HepG2 (cell line): ENCODE measurements around the gene ZNF230. TPM values are rescaled to one million over a fixed set of nuclear protein-coding genes. Genes with fewer than 3 reads are reported as not detected.

Source experiments
- ATAC-seq: fragments of 200-7000 bp; cut with Tn5 transposase; 3 replicates; pipeline ENCODE4 v1.9.1; 2020; ENCODE audit warnings: mild to moderate bottlenecking, moderate library complexity
- BruUV-seq: library from RNA; stranded (reverse); fragments of 400-500 nt; replicated peaks from 2 replicates; lab custom pipeline; 2021; lab: Mats Ljungman, UMichigan
- CTCF ChIA-PET: fragments of 300-600 bp; formaldehyde crosslinking; extraction: SDS; loops from one replicate; lab custom pipeline; 2021; ENCODE audit warnings: low total read pairs, inconsistent platforms, low intra/inter-chr PET ratio; lab: Yijun Ruan, JAX
- POLR2A ChIA-PET: fragments of 350-600 bp; sonication (Branson Sonifier 250); formaldehyde crosslinking; loops from one replicate; lab custom pipeline; 2020; ENCODE audit warnings: antibody characterized with exemption, inconsistent platforms; lab: Yijun Ruan, JAX
- DNase-seq: peaks from one replicate; pipeline ENCODE4 v3.0.0-alpha.2; 2015; ENCODE audit warnings: low spot score
- FAIRE-seq: peaks from 3 replicates; lab custom pipeline; 2011; peaks lifted over from hg19 to GRCh38; lab: Jason Lieb, UNC
- H2AFZ ChIP-seq: one replicate; pipeline ENCODE4 v1.6.1; 2011; ENCODE audit warnings: low read length, inconsistent platforms
- H3K27ac ChIP-seq: fragments of 300-600 bp; 3 replicates; pipeline ENCODE4 v1.8.0; 2011; ENCODE audit warnings: mixed run types, mild to moderate bottlenecking, mixed read lengths, low read length, inconsistent platforms; ENCODE audit not compliant: insufficient read depth; ENCODE audit errors: extremely low read length
- H3K27me3 ChIP-seq, 2 experiments: fragments of 200-600 bp in 1 of 2; 2 replicates in 1 of 2; 3 replicates in 1 of 2; pipeline versions ENCODE4 v1.6.0 to v1.8.0; 2011; ENCODE audit warnings: low read length in 2 of 2, mild to moderate bottlenecking in 2 of 2, moderate library complexity in 2 of 2, inconsistent platforms in 1 of 2; ENCODE audit not compliant: insufficient read depth in 2 of 2, control insufficient read depth in 1 of 2
- H3K36me3 ChIP-seq, 2 experiments: fragments of 200-600 bp in 1 of 2; replicated peaks in 1 of 2; 2 replicates in 1 of 2; 3 replicates in 1 of 2; pipeline versions ENCODE4 v1.5.1 to v1.8.0; 2011; ENCODE audit warnings: low read length in 2 of 2, inconsistent platforms in 1 of 2; ENCODE audit not compliant: insufficient read depth in 2 of 2, control insufficient read depth in 1 of 2
- H3K4me1 ChIP-seq: 2 replicates; pipeline ENCODE4 v1.5.1; 2012; ENCODE audit warnings: low read length, inconsistent platforms; ENCODE audit not compliant: insufficient read depth
- H3K4me2 ChIP-seq: 2 replicates; pipeline ENCODE4 v1.6.0; 2011; ENCODE audit warnings: low read depth, low read length, inconsistent platforms
- H3K4me3 ChIP-seq, 3 experiments: fragments of 200-600 bp in 1 of 3; sonication (generic), shearing (Covaris generic) in 1 of 3; replicated peaks in 1 of 3; 2 replicates each; pipeline ENCODE4 v1.5.1; 2011 to 2016; ENCODE audit warnings: low read length in 3 of 3, inconsistent platforms in 2 of 3, low read depth in 2 of 3, mild to moderate bottlenecking in 2 of 3, control low read depth in 1 of 3, mixed read lengths in 1 of 3; ENCODE audit not compliant: insufficient read depth in 1 of 3
- H3K79me2 ChIP-seq: one replicate; pipeline ENCODE4 v1.6.1; 2011; ENCODE audit warnings: low read length, inconsistent platforms; ENCODE audit not compliant: insufficient read depth
- H3K9ac ChIP-seq: 2 replicates; pipeline ENCODE4 v1.6.0; 2011; ENCODE audit warnings: mild to moderate bottlenecking, low read depth, low read length, inconsistent platforms; ENCODE audit not compliant: insufficient read depth
- H3K9me3 ChIP-seq: 2 replicates; pipeline ENCODE4 v1.5.1; 2012; ENCODE audit warnings: mild to moderate bottlenecking, low read length
- H4K20me1 ChIP-seq: 2 replicates; pipeline ENCODE4 v1.6.0; 2011; ENCODE audit warnings: inconsistent platforms, mild to moderate bottlenecking, low read length, moderate library complexity; ENCODE audit not compliant: insufficient read depth
- ARNT ChIP-seq: fragments of 450-650 bp; IDR thresholded peaks from 2 replicates; pipeline ENCODE4 v1.6.1; 2017
- CBX5 ChIP-seq: sonication (generic); formaldehyde crosslinking; IDR thresholded peaks from 2 replicates; pipeline ENCODE4 v1.4.0; 2020; ENCODE audit warnings: missing genetic modification reagents, borderline replicate concordance
- DNMT1 ChIP-seq: sonication (generic); formaldehyde crosslinking; IDR thresholded peaks from 2 replicates; pipeline ENCODE4 v1.5.1; 2020; ENCODE audit warnings: mild to moderate bottlenecking, missing genetic modification reagents
- ETV6 ChIP-seq: sonication (generic); formaldehyde crosslinking; conservative IDR thresholded peaks from 2 replicates; pipeline ENCODE4 v1.4.0; 2020; ENCODE audit warnings: missing genetic modification reagents
- FLYWCH1 ChIP-seq: sonication (generic); formaldehyde crosslinking; IDR thresholded peaks from 2 replicates; pipeline ENCODE4 v1.8.1; 2023; ENCODE audit warnings: mild to moderate bottlenecking, missing genetic modification reagents
- GATAD1 ChIP-seq: IDR thresholded peaks from 2 replicates; pipeline ENCODE4 v1.6.1; 2016; ENCODE audit warnings: missing genetic modification reagents, missing compliant biosample characterization
- MNT ChIP-seq: fragments of 450-650 bp; IDR thresholded peaks from 2 replicates; pipeline ENCODE4 v1.6.1; 2016
- MTF2 ChIP-seq: sonication (generic); formaldehyde crosslinking; IDR thresholded peaks from 2 replicates; pipeline ENCODE4 v1.5.0; 2020; ENCODE audit warnings: missing genetic modification reagents, borderline replicate concordance
- NFATC3 ChIP-seq: sonication (generic); formaldehyde crosslinking; IDR thresholded peaks from 2 replicates; pipeline ENCODE4 v1.5.1; 2020; ENCODE audit warnings: mild to moderate bottlenecking, missing genetic modification reagents
- PBX3 ChIP-seq: sonication (generic); formaldehyde crosslinking; IDR thresholded peaks from 2 replicates; pipeline ENCODE4 v1.8.1; 2023; ENCODE audit warnings: missing genetic modification reagents, inconsistent platforms, borderline replicate concordance
- RELA ChIP-seq: sonication (generic); formaldehyde crosslinking; IDR thresholded peaks from 2 replicates; pipeline ENCODE4 v1.4.0; 2020; ENCODE audit warnings: missing genetic modification reagents
- RFX3 ChIP-seq: IDR thresholded peaks from 2 replicates; pipeline ENCODE4 v1.6.1; 2016; ENCODE audit warnings: missing biosample characterization, missing genetic modification reagents
- SNAI1 ChIP-seq: sonication (generic); formaldehyde crosslinking; IDR thresholded peaks from 2 replicates; pipeline ENCODE4 v1.5.0; 2020; ENCODE audit warnings: mild to moderate bottlenecking, missing genetic modification reagents, borderline replicate concordance
- SOX13 ChIP-seq, 3 experiments: fragments of 450-650 bp in 1 of 3; sonication (generic) in 1 of 3; formaldehyde crosslinking in 1 of 3; IDR thresholded peaks in 2 of 3; conservative IDR thresholded peaks in 1 of 3; 2 replicates each; pipeline versions ENCODE4 v1.5.0 to v1.6.1; 2016 to 2020; ENCODE audit warnings: antibody characterized with exemption in 1 of 3, mild to moderate bottlenecking in 1 of 3, missing compliant biosample characterization in 1 of 3, missing genetic modification reagents in 1 of 3, moderate library complexity in 1 of 3
- ZNF362 ChIP-seq: sonication (generic); formaldehyde crosslinking; IDR thresholded peaks from 2 replicates; pipeline ENCODE4 v1.4.0; 2020; ENCODE audit warnings: missing genetic modification reagents, mild to moderate bottlenecking, borderline replicate concordance
- ZNF572 ChIP-seq: sonication (generic); formaldehyde crosslinking; IDR thresholded peaks from 2 replicates; pipeline ENCODE4 v1.5.1; 2020; ENCODE audit warnings: mild to moderate bottlenecking, missing genetic modification reagents
- ZNF878 ChIP-seq: sonication (generic); formaldehyde crosslinking; IDR thresholded peaks from 2 replicates; pipeline ENCODE4 v1.8.1; 2023; ENCODE audit warnings: mild to moderate bottlenecking, missing genetic modification reagents, moderate library complexity
- WGBS: methylation state at CpG from one replicate; pipeline ENCODE4 v1.1.6; 2017; ENCODE audit warnings: low lambda C conversion rate; 5-methylcytosine and 5-hydroxymethylcytosine counted together
- in situ Hi-C: cut with HindIII; loops from 2 replicates; pipeline ENCODE4 v1.10.0; 2017; ENCODE audit warnings: low pct_unique_long_range_greater_than_20kb; ENCODE audit not compliant: extremely low pct_ligation_motif_present
- intact Hi-C: fragments of 100-400 bp; cut with micrococcal nuclease; formaldehyde crosslinking; loops from one replicate; pipeline ENCODE4 v1.10.0; 2022; ENCODE audit not compliant: unreplicated experiment
- polyA plus RNA-seq, 8 experiments: library from polyadenylated mRNA; depleted of rRNA in 3 of 8; stranded (reverse) in 7 of 8; unstranded in 1 of 8; fragments of >200 nt; fragmentation: Illumina TruSeq in 4 of 8; extraction: Trizol in 4 of 8; gene quantifications; 2 replicates each; pipeline versions ENCODE4 v1.2.1 to v1.2.3, GENCODE V29; 2011 to 2016; ENCODE audit warnings: low read depth in 4 of 8, missing spikeins in 1 of 8, mixed read lengths in 1 of 8; ENCODE audit not compliant: insufficient read depth in 1 of 8
- total RNA-seq, 5 experiments: library from RNA; depleted of rRNA; stranded (reverse); fragments of >200 nt; fragmentation: Illumina TruSeq; extraction: Trizol; gene quantifications; 2 replicates each; pipeline ENCODE4 v1.2.3, GENCODE V29; 2016; ENCODE audit warnings: low read depth in 1 of 5
- TF ChIP-seq, protein P1 (sequence below): sonication (generic); formaldehyde crosslinking; IDR thresholded peaks from 2 replicates; pipeline ENCODE4 v1.5.0; 2020; ENCODE audit warnings: mild to moderate bottlenecking, missing genetic modification reagents
- TF ChIP-seq, protein P2 (sequence below): sonication (generic); formaldehyde crosslinking; IDR thresholded peaks from 2 replicates; pipeline ENCODE4 v1.5.1; 2020; ENCODE audit warnings: missing genetic modification reagents, mild to moderate bottlenecking, borderline replicate concordance

ZNF230 gene
- total and polyA plus RNA-seq, 2 of the 13 experiments (the other 11 are each of a cell fraction or from before 2014, with no cell fraction given) = 2.4 to 5.5 TPM

DNA sequence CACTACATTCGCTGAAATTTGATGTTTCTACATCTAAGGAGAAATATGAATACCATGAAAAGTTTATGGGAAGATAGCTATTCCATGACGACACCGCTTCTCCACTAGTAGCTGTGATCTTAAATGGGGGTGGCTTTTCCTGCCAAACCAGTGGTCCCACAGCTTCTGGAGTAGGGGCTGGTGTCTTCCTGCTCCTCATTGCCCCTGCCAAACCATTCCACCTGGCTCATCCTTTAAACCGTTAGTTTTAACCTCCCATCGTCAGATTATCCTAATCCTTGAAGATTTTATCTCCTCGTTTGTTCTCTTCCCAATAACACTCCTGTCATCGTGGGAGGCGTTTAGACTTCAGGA, 568 bp upstream of the ZNF230 start:
- POLR2A ChIA-PET = interaction anchor here (0.8 to 2.2 kb wide), 4 partner anchors 17 to 163 kb away, joined by 3 to 8 read pairs (median 4); partner anchors contain the start of genes ZNF223, ZNF226 and ZNF45
- H3K4me1 ChIP-seq = peaks cover 6% of the 10 kb centered on the region
- peak overlapping the region; percentile 60 for H3K27ac ChIP-seq
- peak overlapping the region; percentile 70 for H3K9ac ChIP-seq
- WGBS = 33% methylated on average over 8 of the region's 8 CpGs
- in situ Hi-C loops = no loop called here
- DNase-seq (no peak), FAIRE-seq (no peak), ATAC-seq (no peak)
- intact Hi-C loops = loop anchor here (2.0 to 10.0 kb wide), 4 partner anchors 67 to 140 kb away; partner anchors contain the start of genes ZNF225, ZNF234, ZNF284 and ZNF45
- H3K4me2 ChIP-seq = peak overlapping the region; percentile 80
- CTCF ChIA-PET = no interaction called here
- no peaks in the 10 kb centered on the region for H3K9me3 ChIP-seq
- H4K20me1 ChIP-seq = no peaks in the 10 kb centered on the region
- peaks cover 2% of the 10 kb centered on the region for H3K79me2 ChIP-seq
- peak overlapping the region; percentile 78 for H2AFZ ChIP-seq
- peak overlapping the region; percentile 70 to 95 (median 81) for H3K4me3 ChIP-seq
- TSS peak; percentile 96 for BruUV-seq
- H3K36me3 ChIP-seq = peaks cover 0 to 2% of the 10 kb centered on the region in 2 experiments; a peak in 1 of 5 replicates
- no peak for TF ChIP-seq RELA (CRISPR knock-in tag)
- TF ChIP-seq NFATC3 = no peak
- TF ChIP-seq ZNF362 (CRISPR knock-in tag) = no peak
- no peak for TF ChIP-seq RFX3
- TF ChIP-seq MNT = no peak
- no peak for TF ChIP-seq ARNT
- TF ChIP-seq GATAD1 (CRISPR knock-in tag) = no peak
- TF ChIP-seq CBX5 (CRISPR knock-in tag) = no peak
- TF ChIP-seq, protein P1, sequence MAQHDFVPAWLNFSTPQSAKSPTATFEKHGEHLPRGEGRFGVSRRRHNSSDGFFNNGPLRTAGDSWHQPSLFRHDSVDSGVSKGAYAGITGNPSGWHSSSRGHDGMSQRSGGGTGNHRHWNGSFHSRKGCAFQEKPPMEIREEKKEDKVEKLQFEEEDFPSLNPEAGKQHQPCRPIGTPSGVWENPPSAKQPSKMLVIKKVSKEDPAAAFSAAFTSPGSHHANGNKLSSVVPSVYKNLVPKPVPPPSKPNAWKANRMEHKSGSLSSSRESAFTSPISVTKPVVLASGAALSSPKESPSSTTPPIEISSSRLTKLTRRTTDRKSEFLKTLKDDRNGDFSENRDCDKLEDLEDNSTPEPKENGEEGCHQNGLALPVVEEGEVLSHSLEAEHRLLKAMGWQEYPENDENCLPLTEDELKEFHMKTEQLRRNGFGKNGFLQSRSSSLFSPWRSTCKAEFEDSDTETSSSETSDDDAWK = no peak
- no peak for TF ChIP-seq FLYWCH1
- TF ChIP-seq SOX13 (IDR thresholded peaks at IDR 0.05) = no peak
- no peak for TF ChIP-seq SOX13 (CRISPR knock-in tag; conservative IDR thresholded peaks at IDR 0.05 in 1 of 2, IDR thresholded peaks at IDR 0.05 in 1 of 2)
- TF ChIP-seq ETV6 (CRISPR knock-in tag) = no peak
- no peak for TF ChIP-seq MTF2 (CRISPR knock-in tag)
- TF ChIP-seq DNMT1 = no peak
- TF ChIP-seq SNAI1 (CRISPR knock-in tag) = no peak
- no peak for TF ChIP-seq PBX3 (CRISPR knock-in tag)
- no peak for TF ChIP-seq ZNF572 (CRISPR knock-in tag)
- no peak for TF ChIP-seq ZNF878 (CRISPR knock-in tag)
- TF ChIP-seq, protein P2, sequence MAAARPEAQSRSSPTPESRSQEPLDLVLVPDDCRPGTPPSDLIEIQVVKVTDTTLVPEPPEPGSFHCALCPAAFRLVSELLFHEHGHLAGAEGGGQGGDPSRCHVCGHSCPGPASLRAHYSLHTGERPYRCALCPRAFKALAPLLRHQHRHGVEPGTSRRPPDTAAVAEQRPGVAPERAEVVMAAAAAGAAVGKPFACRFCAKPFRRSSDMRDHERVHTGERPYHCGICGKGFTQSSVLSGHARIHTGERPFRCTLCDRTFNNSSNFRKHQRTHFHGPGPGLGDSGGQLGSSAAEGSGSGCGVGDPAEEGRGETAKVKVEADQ (CRISPR knock-in tag) = no peak
- no peaks in the 10 kb centered on the region; a peak in 1 of 5 replicates for H3K27me3 ChIP-seq
